GM18868 (cell line): ENCODE data around the gene TPRN.

Source experiments
- ATAC-seq: cut with Tn5 transposase; IDR thresholded peaks from one replicate; pipeline ENCODE4 v1.9.1; 2021; ENCODE audit warnings: mild to moderate bottlenecking, moderate library complexity; ENCODE audit not compliant: unreplicated experiment

The TPRN gene

GRCh38 chr9:137146527-137146918 is 54.0 kb downstream of the TPRN start:
- no peak for ATAC-seq

GRCh38 chr9:137145731-137146526 is 54.6 kb downstream of the TPRN start:
- no peak for ATAC-seq

- no peak for ATAC-seq
These were observed 57.1 kb downstream of the TPRN start for GRCh38 chr9:137143459-137143858.

- no peak for ATAC-seq
These were observed 58.3 kb downstream of the TPRN start for GRCh38 chr9:137141976-137142936.
